Colon (tissue), 2 donors: ENCODE measurements around the gene SCG5.

Source experiments
- FAIRE-seq: peaks from 2 replicates; lab custom pipeline; 2012; peaks lifted over from hg19 to GRCh38; lab: Jason Lieb, UNC
- donor health status: control.
- donor health status: control.

The SCG5 gene

DNA sequence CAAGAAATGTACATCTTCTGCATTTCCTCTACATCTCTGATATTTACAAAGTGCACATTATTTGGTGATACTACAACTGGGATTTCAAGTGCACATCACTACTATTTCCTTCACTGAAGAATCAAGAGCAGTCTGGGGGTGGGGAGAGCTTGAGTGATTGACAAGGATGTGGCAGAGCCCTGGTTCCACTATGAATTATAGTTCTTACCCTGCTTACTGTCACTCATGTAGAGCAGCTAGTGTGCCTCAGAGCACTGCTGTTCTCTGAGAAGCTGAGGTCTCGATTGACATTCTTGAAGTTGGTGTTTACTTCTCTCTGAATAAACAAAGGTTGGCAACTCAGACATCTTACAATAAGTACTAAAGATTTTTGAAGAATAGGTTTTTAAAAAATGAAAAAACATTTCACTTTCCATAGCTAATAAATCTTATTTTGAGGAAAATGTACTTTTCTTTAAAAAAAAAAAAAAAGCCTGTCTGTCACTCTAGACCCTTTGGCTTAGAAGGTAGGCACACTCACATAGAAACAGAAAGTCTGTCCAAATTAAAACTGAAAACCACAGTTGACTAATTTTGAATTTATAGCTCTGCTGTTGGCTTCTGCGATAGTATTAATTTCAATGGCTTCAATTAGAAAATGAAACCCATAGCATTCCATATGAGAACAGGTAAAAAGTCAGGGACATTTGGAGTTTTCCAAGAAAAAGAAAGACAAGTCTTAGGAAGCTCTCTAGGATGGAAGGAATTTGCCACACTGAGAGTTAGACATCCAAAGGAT lies 81.8 kb downstream of the SCG5 start:
- no peak for FAIRE-seq

DNA sequence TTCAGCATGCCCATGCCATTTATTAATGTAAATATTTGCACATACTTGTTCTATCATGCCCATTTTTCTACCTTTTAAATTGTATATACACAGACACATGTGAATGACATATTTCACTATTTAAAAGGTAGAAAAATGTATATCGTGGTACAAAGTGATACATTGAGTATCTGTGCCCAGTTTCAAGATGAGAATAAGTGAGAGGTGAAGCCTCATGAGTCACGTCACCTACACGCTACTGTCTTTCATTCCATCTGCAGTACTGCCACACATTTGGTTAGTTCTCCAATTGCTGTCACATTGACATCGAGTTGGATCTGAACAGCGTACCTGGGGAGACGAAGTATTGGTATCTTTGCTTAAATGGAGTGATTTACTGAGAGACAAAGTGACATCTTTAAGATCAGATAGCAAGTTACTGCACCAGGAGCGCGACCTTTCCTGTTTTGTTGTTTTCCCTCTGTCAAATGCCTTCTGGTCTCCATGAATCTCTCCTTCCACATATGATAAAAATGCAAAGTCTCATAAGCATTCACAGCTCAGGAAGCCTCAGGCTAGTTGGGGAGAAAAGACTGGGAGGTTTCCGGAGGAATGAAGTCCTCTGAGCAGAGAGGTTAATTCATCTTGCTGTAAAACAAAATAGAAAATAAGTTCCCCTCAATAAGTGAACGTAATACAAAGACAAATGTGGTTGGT lies 88.3 kb downstream of the SCG5 start:
- FAIRE-seq, result no peak

GRCh38 chr15:32730677-32731654 lies 89.5 kb downstream of the SCG5 start:
- no peak for FAIRE-seq

- no peak for FAIRE-seq
Measured at GRCh38 chr15:32732574-32733157, 91.2 kb downstream of the SCG5 start.

DNA sequence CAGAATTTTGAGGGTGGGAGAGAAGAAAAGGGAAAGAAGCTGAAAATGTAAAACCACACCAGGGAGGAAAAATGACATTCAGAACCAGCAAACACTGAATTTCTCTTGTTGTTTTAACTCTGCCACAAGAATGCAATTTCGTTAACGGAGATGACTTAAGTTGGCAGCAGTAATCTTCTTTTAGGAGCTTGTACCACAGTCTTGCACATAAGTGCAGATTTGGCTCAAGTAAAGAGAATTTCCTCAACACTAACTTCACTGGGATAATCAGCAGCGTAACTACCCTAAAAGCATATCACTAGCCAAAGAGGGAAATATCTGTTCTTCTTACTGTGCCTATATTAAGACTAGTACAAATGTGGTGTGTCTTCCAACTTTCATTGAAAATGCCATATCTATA lies 91.8 kb downstream of the SCG5 start:
- no peak for FAIRE-seq

DNA sequence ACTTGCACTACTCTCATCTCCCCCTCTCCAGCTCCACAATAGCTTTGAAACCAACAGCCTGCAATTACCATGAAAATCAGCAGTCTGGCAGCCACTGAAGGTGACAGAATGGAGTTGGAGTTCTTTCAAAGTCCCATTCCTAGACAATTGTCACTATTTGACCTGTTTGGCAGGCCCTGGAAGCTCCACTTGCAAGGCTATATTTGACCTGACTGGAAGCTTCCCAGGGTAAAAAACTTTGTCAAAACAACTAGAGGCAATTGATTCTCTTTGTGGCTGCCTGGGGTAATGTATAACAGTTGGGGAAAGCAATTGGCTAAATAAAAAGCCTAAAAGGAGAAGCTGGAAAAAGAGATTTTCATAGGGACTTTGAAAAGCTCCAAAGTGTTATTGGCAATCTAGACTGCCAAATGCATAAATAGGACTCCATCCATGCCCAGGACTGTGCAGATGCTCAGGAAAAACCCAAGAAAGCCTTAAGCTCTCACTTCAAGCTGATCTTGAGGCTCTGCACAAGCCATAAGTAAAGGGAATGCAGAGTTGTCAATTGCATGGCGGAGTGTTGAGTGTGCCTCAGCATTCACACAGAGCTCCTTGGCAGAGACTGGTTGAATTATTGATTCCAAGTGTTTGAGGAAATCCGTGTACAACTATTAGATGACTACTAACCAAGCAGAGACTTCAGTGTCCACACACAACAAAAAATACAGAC lies 94.6 kb downstream of the SCG5 start:
- no peak for FAIRE-seq

DNA sequence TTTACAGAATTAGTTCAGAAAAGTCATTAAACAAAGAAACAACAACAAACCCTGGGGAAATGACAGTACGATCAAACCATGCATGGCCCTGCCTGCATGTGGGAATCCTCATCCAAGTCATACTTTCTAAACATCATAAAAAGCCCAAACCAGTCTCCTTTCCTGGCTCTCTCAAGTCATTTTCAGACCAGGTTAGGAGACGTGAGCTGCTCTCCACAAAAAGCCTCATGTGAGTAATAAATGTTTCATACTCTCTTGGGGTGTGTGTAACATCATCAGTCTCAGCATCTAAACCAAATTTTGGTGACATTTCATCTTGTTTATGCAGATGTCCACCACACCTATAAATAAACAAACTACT lies 95.2 kb downstream of the SCG5 start:
- FAIRE-seq, result no peak

- no peak for FAIRE-seq
Measured at GRCh38 chr15:32737304-32737703, 95.8 kb downstream of the SCG5 start.

DNA sequence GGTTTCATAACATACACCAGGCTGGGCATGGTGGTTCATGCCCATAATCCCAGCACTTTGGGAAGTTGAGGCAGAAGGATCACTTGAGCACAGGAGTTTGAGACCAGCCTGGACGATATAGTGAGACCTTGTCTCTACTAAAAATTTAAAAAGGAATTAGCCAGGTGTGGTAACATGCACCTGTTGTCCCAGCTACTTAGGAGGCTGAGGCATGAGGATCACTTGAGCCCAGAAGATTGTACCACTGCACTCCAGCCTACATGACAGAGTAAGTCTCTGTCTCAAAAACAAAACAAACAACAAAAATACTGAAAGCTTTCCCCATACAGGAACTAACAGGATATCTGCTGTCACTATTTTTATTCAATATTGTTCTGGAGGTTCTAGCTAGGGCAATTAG lies 97.2 kb downstream of the SCG5 start:
- no peak for FAIRE-seq

DNA sequence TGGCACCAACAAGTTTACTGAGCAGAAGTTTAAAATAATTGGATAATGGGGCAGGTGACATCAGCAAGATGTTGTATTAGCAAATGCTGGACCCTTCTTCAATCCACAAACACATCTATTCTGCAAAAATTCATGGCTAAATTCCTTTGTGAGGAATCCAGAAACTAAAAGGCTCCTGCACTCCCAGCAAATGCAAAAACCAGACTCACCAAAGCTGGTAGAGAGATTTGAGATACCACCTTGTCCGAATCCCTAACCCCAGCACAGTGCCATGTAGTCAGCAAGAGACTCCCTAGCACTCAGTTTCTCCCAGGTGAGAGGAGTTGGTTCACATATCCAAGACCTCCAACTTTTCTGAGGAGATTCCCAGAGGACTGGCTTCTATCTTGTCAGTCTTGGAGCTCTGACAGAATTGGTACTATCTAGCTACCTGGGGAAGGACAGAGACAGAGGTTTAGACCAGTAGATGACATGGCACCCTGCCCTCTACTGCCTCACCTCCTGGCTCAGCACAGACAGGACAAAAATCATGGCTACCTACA lies 98.1 kb downstream of the SCG5 start:
- no peak for FAIRE-seq

DNA sequence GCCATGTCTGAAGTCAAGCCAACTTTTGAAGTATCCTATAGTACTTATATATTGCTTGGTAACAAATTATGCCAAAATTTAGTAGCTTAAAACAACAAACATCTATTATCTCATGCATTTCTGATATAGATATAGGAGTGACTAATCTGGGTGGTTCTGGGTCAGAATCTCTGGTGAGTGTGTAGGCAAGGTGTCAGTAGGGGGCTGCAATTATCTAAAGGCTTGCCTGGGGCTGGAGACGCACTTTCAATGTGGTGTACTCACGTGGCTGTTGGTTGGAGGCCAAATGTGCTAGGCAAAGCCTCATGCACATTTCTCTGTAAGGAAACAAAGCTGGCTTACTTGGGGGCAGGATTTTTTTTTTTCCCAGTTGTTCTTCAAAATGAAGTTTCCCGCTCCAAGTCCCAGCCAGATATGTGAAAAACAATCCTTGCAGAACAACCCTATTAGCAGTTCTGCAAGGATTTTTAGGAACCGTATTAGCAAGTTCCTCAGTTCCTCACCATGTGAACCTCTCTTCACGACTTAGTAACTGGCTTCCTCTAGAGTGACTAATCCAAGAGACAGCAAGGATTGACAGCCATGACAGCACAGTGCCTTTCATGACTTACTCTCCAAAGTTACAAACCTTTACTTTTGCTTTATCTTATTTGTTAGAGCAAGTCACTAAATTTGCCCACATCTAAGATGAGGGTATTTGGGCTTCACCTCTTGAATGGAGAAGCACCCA lies 102.1 kb downstream of the SCG5 start:
- no peak for FAIRE-seq

GRCh38 chr15:32746116-32746857 lies 104.8 kb downstream of the SCG5 start:
- FAIRE-seq, result no peak
